ENCODE results near the gene ZNF784.

The ZNF784 gene

DNA sequence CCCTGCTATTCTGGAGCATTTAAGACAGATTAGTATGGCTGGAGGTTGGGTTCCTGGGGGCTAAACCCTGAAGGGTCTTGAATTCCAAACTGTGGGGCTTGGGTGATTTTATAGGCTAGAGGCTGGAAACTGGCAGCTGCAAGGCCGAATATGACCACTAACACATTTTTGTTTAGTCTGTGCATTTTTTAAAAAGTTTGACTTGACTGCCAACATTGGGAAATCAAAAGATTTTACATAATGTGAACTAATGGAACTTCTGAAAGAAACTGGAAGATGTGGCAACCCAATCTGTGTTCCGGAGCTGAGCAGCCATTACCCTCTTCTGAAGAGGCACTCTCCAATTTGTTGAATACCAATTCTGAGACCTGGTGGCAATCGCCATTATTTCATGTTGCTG is 5.1 kb downstream of the ZNF784 start:
- Histone ChIP-seq H3K27ac (ENCODE audit: low read depth, low read length) (no peak overlapping the region), H3K9ac (ENCODE audit: low read length) (no peak overlapping the region), H3K56ac (ENCODE audit: low read length) (no peak overlapping the region), H4K8ac (ENCODE audit: low read depth, low read length) (no peak overlapping the region), H2BK5ac (ENCODE audit: low read length) (no peak overlapping the region), H2BK120ac (ENCODE audit: low read depth, low read length) (no peak overlapping the region), H2AK5ac (ENCODE audit: low read length) (no peak overlapping the region), H3K4me1 (ENCODE audit: control insufficient read depth, low read depth, low read length) (no peaks in the 10 kb centered on the region), H3K4me3 (ENCODE audit: low read length) (no peak overlapping the region), H3K4me2 (ENCODE audit: low read length) (no peak overlapping the region), H4K5ac (ENCODE audit: low read length) (no peak overlapping the region), H2BK15ac (replicated peaks; ENCODE audit: low read depth) (no peak overlapping the region), H3K27me3 (ENCODE audit: insufficient read depth, low read length, poor library complexity) (no peaks in the 10 kb centered on the region), H3K4ac (ENCODE audit: low read depth, low read length) (no peak overlapping the region), H3K79me2 (ENCODE audit: control insufficient read depth, insufficient read depth, low read length) (no peaks in the 10 kb centered on the region), H3K36me3 (ENCODE audit: control insufficient read depth, insufficient read depth, low read length) (peaks cover 4% of the 10 kb centered on the region), H3K79me1 (ENCODE audit: low read length) (peaks cover 3% of the 10 kb centered on the region), H3K18ac (ENCODE audit: low read length) (no peak overlapping the region), H3K23ac (ENCODE audit: low read length) (no peak overlapping the region)
- WGBS (ENCODE audit: extremely low coverage, insufficient coverage, low lambda C conversion rate): no CpG with 5 or more reads among the region's 3 CpGs
- DNase-seq: no peak

DNA sequence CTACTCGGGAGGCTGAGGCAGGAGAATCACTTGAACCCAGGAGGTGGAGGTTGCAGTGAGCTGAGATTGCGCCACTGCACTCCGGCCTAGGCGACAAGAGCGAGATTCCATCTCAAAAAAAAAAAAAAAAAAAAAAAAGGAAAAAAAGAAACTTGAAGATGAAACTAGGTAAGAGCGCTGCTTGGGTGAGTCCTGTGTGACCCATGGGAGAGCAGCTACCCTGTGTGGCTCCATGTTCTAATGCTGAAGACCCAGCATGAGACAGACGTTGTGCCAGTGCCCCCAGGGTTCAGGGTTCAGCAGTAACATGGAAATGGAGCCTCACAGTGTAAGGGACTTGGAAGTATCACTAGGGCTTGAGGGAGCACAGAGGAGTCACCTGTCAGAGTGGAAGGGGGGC is 5.9 kb downstream of the ZNF784 start:
- Histone ChIP-seq H3K9ac (ENCODE audit: low read length) (no peak overlapping the region), H3K27me3 (ENCODE audit: insufficient read depth, low read length, poor library complexity) (no peaks in the 10 kb centered on the region), H3K4ac (ENCODE audit: low read depth, low read length) (no peak overlapping the region), H4K8ac (ENCODE audit: low read depth, low read length) (no peak overlapping the region), H3K36me3 (ENCODE audit: control insufficient read depth, insufficient read depth, low read length) (peaks cover 4% of the 10 kb centered on the region), H4K5ac (ENCODE audit: low read length) (no peak overlapping the region), H3K27ac (ENCODE audit: low read depth, low read length) (no peak overlapping the region), H3K23ac (ENCODE audit: low read length) (no peak overlapping the region), H2BK5ac (ENCODE audit: low read length) (no peak overlapping the region), H3K79me2 (ENCODE audit: control insufficient read depth, insufficient read depth, low read length) (no peaks in the 10 kb centered on the region), H3K4me3 (ENCODE audit: low read length) (no peak overlapping the region), H3K4me2 (ENCODE audit: low read length) (no peak overlapping the region), H3K79me1 (ENCODE audit: low read length) (no peaks in the 10 kb centered on the region), H2BK15ac (replicated peaks; ENCODE audit: low read depth) (no peak overlapping the region), H2AK5ac (ENCODE audit: low read length) (no peak overlapping the region), H3K56ac (ENCODE audit: low read length) (no peak overlapping the region), H2BK120ac (ENCODE audit: low read depth, low read length) (no peak overlapping the region), H3K4me1 (ENCODE audit: control insufficient read depth, low read depth, low read length) (no peaks in the 10 kb centered on the region), H3K18ac (ENCODE audit: low read length) (no peak overlapping the region)
- WGBS (ENCODE audit: extremely low coverage, insufficient coverage, low lambda C conversion rate): no CpG with 5 or more reads among the region's 7 CpGs
- DNase-seq: no peak

DNA sequence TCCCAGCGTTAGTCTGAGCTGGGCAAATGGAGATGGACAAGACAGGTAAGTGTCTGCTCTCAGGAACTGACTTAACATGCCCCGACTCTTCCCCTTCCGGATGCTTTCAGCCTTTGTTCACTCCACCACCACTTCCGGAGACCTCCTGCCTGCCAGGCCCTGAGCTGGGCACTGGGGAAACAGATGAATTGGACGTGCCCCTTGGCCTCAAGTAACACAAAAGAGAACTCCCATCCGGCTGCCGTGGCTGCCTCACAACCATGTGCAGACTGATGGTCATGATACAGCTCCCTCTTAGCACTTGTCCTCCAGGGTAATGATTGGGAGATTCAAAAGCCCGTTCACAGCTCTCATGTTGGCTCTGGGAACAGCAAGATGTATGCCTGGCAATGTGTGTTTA is 6.9 kb downstream of the ZNF784 start:
- no peak overlapping the region for H4K8ac ChIP-seq (ENCODE audit: low read depth, low read length)
- no peak overlapping the region for H2BK15ac ChIP-seq (replicated peaks; ENCODE audit: low read depth)
- no peaks in the 10 kb centered on the region for H3K79me1 ChIP-seq (ENCODE audit: low read length)
- H3K18ac ChIP-seq (ENCODE audit: low read length): no peak overlapping the region
- no peak overlapping the region for H4K5ac ChIP-seq (ENCODE audit: low read length)
- H3K23ac ChIP-seq (ENCODE audit: low read length): no peak overlapping the region
- H3K27me3 ChIP-seq (ENCODE audit: insufficient read depth, low read length, poor library complexity): no peaks in the 10 kb centered on the region
- H2BK5ac ChIP-seq (ENCODE audit: low read length): no peak overlapping the region
- no CpG with 5 or more reads among the region's 8 CpGs for WGBS (ENCODE audit: extremely low coverage, insufficient coverage, low lambda C conversion rate)
- no peak for DNase-seq
- H3K9ac ChIP-seq (ENCODE audit: low read length): no peak overlapping the region
- H3K4me2 ChIP-seq (ENCODE audit: low read length): no peak overlapping the region
- no peak overlapping the region for H2BK120ac ChIP-seq (ENCODE audit: low read depth, low read length)
- H3K56ac ChIP-seq (ENCODE audit: low read length): no peak overlapping the region
- no peak overlapping the region for H3K4ac ChIP-seq (ENCODE audit: low read depth, low read length)
- H3K36me3 ChIP-seq (ENCODE audit: control insufficient read depth, insufficient read depth, low read length): peaks cover 4% of the 10 kb centered on the region
- no peak overlapping the region for H3K27ac ChIP-seq (ENCODE audit: low read depth, low read length)
- no peak overlapping the region for H3K4me3 ChIP-seq (ENCODE audit: low read length)
- no peaks in the 10 kb centered on the region for H3K79me2 ChIP-seq (ENCODE audit: control insufficient read depth, insufficient read depth, low read length)
- H2AK5ac ChIP-seq (ENCODE audit: low read length): no peak overlapping the region
- H3K4me1 ChIP-seq (ENCODE audit: control insufficient read depth, low read depth, low read length): no peaks in the 10 kb centered on the region

DNA sequence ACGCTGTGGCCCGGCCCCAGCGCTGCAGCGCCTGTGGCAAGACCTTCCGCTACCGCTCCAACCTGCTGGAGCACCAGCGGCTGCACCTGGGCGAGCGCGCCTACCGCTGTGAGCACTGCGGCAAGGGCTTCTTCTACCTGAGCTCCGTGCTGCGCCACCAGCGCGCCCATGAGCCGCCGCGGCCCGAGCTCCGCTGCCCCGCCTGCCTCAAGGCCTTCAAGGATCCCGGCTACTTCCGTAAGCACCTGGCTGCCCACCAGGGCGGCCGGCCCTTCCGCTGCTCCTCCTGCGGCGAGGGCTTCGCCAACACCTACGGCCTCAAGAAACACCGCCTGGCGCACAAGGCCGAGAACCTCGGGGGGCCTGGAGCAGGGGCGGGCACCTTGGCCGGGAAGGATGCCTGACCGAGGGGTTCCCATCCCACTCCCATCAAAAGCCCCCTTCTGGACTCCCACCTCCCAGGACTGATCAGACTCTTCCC is 7.9 kb downstream of the ZNF784 start:
- Histone ChIP-seq H3K4ac (ENCODE audit: low read depth, low read length) (no peak overlapping the region), H3K4me1 (ENCODE audit: control insufficient read depth, low read depth, low read length) (no peaks in the 10 kb centered on the region), H3K27ac (ENCODE audit: low read depth, low read length) (no peak overlapping the region), H4K5ac (ENCODE audit: low read length) (no peak overlapping the region), H3K36me3 (ENCODE audit: control insufficient read depth, insufficient read depth, low read length) (peaks cover 4% of the 10 kb centered on the region), H2BK120ac (ENCODE audit: low read depth, low read length) (no peak overlapping the region), H3K27me3 (ENCODE audit: insufficient read depth, low read length, poor library complexity) (no peaks in the 10 kb centered on the region), H3K23ac (ENCODE audit: low read length) (no peak overlapping the region), H2AK5ac (ENCODE audit: low read length) (no peak overlapping the region), H3K56ac (ENCODE audit: low read length) (no peak overlapping the region), H4K8ac (ENCODE audit: low read depth, low read length) (no peak overlapping the region), H3K79me2 (ENCODE audit: control insufficient read depth, insufficient read depth, low read length) (no peaks in the 10 kb centered on the region), H3K4me2 (ENCODE audit: low read length) (no peak overlapping the region), H3K4me3 (ENCODE audit: low read length) (no peak overlapping the region), H3K18ac (ENCODE audit: low read length) (no peak overlapping the region), H2BK15ac (replicated peaks; ENCODE audit: low read depth) (no peak overlapping the region), H3K79me1 (ENCODE audit: low read length) (no peaks in the 10 kb centered on the region), H3K9ac (ENCODE audit: low read length) (no peak overlapping the region), H2BK5ac (ENCODE audit: low read length) (no peak overlapping the region)
- no CpG with 5 or more reads among the region's 38 CpGs for WGBS (ENCODE audit: extremely low coverage, insufficient coverage, low lambda C conversion rate)
- no peak for DNase-seq

DNA sequence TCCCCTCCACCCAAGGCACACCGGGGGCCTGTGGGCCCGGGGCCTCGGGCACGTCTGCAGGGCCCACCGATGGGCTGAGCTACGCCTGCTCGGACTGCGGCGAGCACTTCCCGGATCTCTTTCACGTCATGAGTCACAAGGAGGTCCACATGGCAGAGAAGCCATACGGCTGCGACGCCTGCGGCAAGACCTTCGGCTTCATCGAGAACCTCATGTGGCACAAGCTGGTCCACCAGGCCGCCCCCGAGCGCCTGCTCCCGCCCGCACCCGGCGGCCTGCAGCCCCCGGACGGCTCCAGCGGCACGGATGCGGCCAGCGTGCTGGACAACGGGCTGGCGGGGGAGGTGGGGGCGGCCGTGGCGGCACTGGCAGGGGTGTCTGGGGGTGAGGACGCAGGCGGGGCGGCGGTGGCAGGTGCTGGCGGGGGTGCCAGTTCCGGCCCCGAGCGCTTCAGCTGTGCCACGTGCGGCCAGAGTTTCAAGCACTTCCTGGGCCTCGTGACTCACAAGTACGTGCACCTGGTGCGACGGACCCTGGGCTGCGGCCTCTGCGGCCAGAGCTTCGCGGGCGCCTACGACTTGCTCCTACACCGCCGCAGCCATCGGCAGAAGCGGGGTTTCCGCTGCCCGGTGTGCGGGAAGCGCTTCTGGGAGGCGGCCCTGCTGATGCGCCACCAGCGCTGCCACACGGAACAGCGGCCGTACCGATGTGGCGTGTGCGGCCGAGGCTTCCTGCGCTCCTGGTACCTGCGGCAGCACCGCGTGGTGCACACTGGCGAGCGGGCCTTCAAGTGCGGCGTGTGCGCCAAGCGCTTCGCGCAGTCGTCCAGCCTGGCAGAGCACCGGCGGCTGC is 8.6 kb downstream of the ZNF784 start:
- Histone ChIP-seq H3K56ac (ENCODE audit: low read length) (no peak overlapping the region), H4K5ac (ENCODE audit: low read length) (no peak overlapping the region), H3K9ac (ENCODE audit: low read length) (no peak overlapping the region), H2BK120ac (ENCODE audit: low read depth, low read length) (no peak overlapping the region), H3K4me1 (ENCODE audit: control insufficient read depth, low read depth, low read length) (no peaks in the 10 kb centered on the region), H4K8ac (ENCODE audit: low read depth, low read length) (no peak overlapping the region), H3K4me2 (ENCODE audit: low read length) (no peak overlapping the region), H2AK5ac (ENCODE audit: low read length) (no peak overlapping the region), H3K79me1 (ENCODE audit: low read length) (no peaks in the 10 kb centered on the region), H3K79me2 (ENCODE audit: control insufficient read depth, insufficient read depth, low read length) (no peaks in the 10 kb centered on the region), H3K23ac (ENCODE audit: low read length) (no peak overlapping the region), H3K36me3 (ENCODE audit: control insufficient read depth, insufficient read depth, low read length) (peaks cover 4% of the 10 kb centered on the region), H3K4ac (ENCODE audit: low read depth, low read length) (no peak overlapping the region), H3K27me3 (ENCODE audit: insufficient read depth, low read length, poor library complexity) (no peaks in the 10 kb centered on the region), H2BK5ac (ENCODE audit: low read length) (no peak overlapping the region), H3K4me3 (ENCODE audit: low read length) (no peak overlapping the region), H3K18ac (ENCODE audit: low read length) (no peak overlapping the region), H3K27ac (ENCODE audit: low read depth, low read length) (no peak overlapping the region), H2BK15ac (replicated peaks; ENCODE audit: low read depth) (no peak overlapping the region)
- no peak for DNase-seq
- WGBS (ENCODE audit: extremely low coverage, insufficient coverage, low lambda C conversion rate): no CpG with 5 or more reads among the region's 88 CpGs
